Adrenal gland (tissue), 5 donors: ENCODE results near the gene LHPP.

Experiments
- CTCF ChIP-seq, 6 experiments: fragments of 450-650 bp in 4 of 6; fragments of 200-600 bp in 2 of 6; sonication (generic) in 1 of 6; IDR thresholded peaks; 1 replicate in 5 of 6; 2 replicates in 1 of 6; pipeline versions ENCODE4 v1.5.1 to v1.8.0; 2016 to 2021; ENCODE audit warnings: antibody characterized with exemption in 6 of 6, mild to moderate bottlenecking in 2 of 6, moderate library complexity in 1 of 6
- POLR2A ChIP-seq, 2 donors: fragments of 450-650 bp; IDR thresholded peaks; one replicate each; pipeline ENCODE4 v1.6.1; 2017; ENCODE audit warnings: antibody characterized with exemption in 2 of 2, mild to moderate bottlenecking in 2 of 2, moderate library complexity in 1 of 2
- donor health status: DM: no; HTN: no; CAD: no.

GRCh38 chr10:124606822-124607221, 145.2 kb downstream of the LHPP start:
- TF ChIP-seq CTCF (IDR thresholded peaks at IDR 0.05) = no peak
- TF ChIP-seq POLR2A (IDR thresholded peaks at IDR 0.05) = no peak
